HepG2 (cell line): ENCODE results near the gene PRSS22. TPM values are rescaled to one million over a fixed set of nuclear protein-coding genes. Genes with fewer than 3 reads are reported as not detected.

Source experiments
- CCAR2 ChIP-seq: fragments of 200-400 bp; formaldehyde crosslinking; optimal IDR thresholded peaks from 2 replicates; pipeline ENCODE3; 2018; ENCODE audit warnings: low read depth, mild to moderate bottlenecking, low read length, moderate library complexity
- CENPT ChIP-seq: sonication (generic); formaldehyde crosslinking; IDR thresholded peaks from 2 replicates; pipeline ENCODE4 v1.8.0; 2022; ENCODE audit warnings: low read depth, mild to moderate bottlenecking, moderate library complexity, missing genetic modification reagents
- FOSL2 ChIP-seq: sonication (generic); formaldehyde crosslinking; IDR thresholded peaks from 2 replicates; pipeline ENCODE4 v1.4.0; 2020; ENCODE audit warnings: missing genetic modification reagents
- IRF9 ChIP-seq: sonication (generic); formaldehyde crosslinking; IDR thresholded peaks from 2 replicates; pipeline ENCODE4 v1.8.0; 2022; ENCODE audit warnings: missing genetic modification reagents, mild to moderate bottlenecking, borderline replicate concordance
- MAZ ChIP-seq, 2 experiments: sonication (generic) in 1 of 2; formaldehyde crosslinking in 1 of 2; IDR thresholded peaks; 2 replicates each; pipeline versions ENCODE4 v1.5.0 to v1.6.1; 2012 to 2020; ENCODE audit warnings: low read depth in 2 of 2, mild to moderate bottlenecking in 2 of 2, borderline replicate concordance in 1 of 2, improper control_type of control experiment in 1 of 2, low read length in 1 of 2, missing genetic modification reagents in 1 of 2, moderate library complexity in 1 of 2
- MED8 ChIP-seq: sonication (generic); formaldehyde crosslinking; IDR thresholded peaks from 2 replicates; pipeline ENCODE4 v1.8.1; 2023; ENCODE audit warnings: mild to moderate bottlenecking, missing genetic modification reagents; ENCODE audit not compliant: insufficient replicate concordance
- MIXL1 ChIP-seq: IDR thresholded peaks from 2 replicates; pipeline ENCODE4 v1.6.1; 2016
- MYC ChIP-seq: sonication (generic); formaldehyde crosslinking; IDR thresholded peaks from 2 replicates; pipeline ENCODE4 v1.9.0; 2021; ENCODE audit warnings: missing genetic modification reagents, borderline replicate concordance
- NCOA2 ChIP-seq: sonication (generic); formaldehyde crosslinking; IDR thresholded peaks from 2 replicates; pipeline ENCODE4 v1.8.0; 2022; ENCODE audit warnings: inconsistent platforms
- NFATC3 ChIP-seq: sonication (generic); formaldehyde crosslinking; IDR thresholded peaks from 2 replicates; pipeline ENCODE4 v1.5.1; 2020; ENCODE audit warnings: mild to moderate bottlenecking, missing genetic modification reagents
- PAX8 ChIP-seq: sonication (generic); formaldehyde crosslinking; IDR thresholded peaks from 2 replicates; pipeline ENCODE4 v1.8.0; 2022; ENCODE audit warnings: mild to moderate bottlenecking, missing genetic modification reagents, borderline replicate concordance
- PHF20 ChIP-seq: sonication (generic); formaldehyde crosslinking; IDR thresholded peaks from 2 replicates; pipeline ENCODE4 v1.5.0; 2020; ENCODE audit warnings: mild to moderate bottlenecking, missing genetic modification reagents
- PHF21A ChIP-seq: sonication (generic); formaldehyde crosslinking; IDR thresholded peaks from 2 replicates; pipeline ENCODE4 v1.5.0; 2020; ENCODE audit warnings: mild to moderate bottlenecking, missing genetic modification reagents
- SRY ChIP-seq: sonication (generic); formaldehyde crosslinking; IDR thresholded peaks from 2 replicates; pipeline ENCODE4 v1.8.0; 2022; ENCODE audit warnings: mild to moderate bottlenecking, missing genetic modification reagents
- ZBTB44 ChIP-seq: sonication (generic); formaldehyde crosslinking; IDR thresholded peaks from 2 replicates; pipeline ENCODE4 v1.4.0; 2020; ENCODE audit warnings: missing genetic modification reagents
- ZNF382 ChIP-seq: sonication (generic); formaldehyde crosslinking; IDR thresholded peaks from 2 replicates; pipeline ENCODE4 v1.5.0; 2020; ENCODE audit warnings: missing genetic modification reagents, mild to moderate bottlenecking, borderline replicate concordance
- ZNF414 ChIP-seq: sonication (generic); formaldehyde crosslinking; IDR thresholded peaks from 2 replicates; pipeline ENCODE4 v1.5.0; 2020; ENCODE audit warnings: missing genetic modification reagents
- ZNF432 ChIP-seq: sonication (generic); formaldehyde crosslinking; IDR thresholded peaks from 2 replicates; pipeline ENCODE4 v1.5.0; 2020; ENCODE audit warnings: missing genetic modification reagents, mild to moderate bottlenecking, borderline replicate concordance
- ZNF501 ChIP-seq: sonication (generic); formaldehyde crosslinking; IDR thresholded peaks from 2 replicates; pipeline ENCODE4 v1.5.1; 2020; ENCODE audit warnings: mild to moderate bottlenecking, moderate library complexity, missing genetic modification reagents
- ZNF564 ChIP-seq: sonication (generic); formaldehyde crosslinking; IDR thresholded peaks from 2 replicates; pipeline ENCODE4 v1.8.1; 2023; ENCODE audit warnings: mild to moderate bottlenecking, missing genetic modification reagents
- ZNF691 ChIP-seq: sonication (generic); formaldehyde crosslinking; IDR thresholded peaks from 2 replicates; pipeline ENCODE4 v1.4.0; 2020; ENCODE audit warnings: missing genetic modification reagents, low read depth, mild to moderate bottlenecking, borderline replicate concordance
- ZNF768 ChIP-seq: sonication (generic); formaldehyde crosslinking; IDR thresholded peaks from 2 replicates; pipeline ENCODE4 v1.4.0; 2020; ENCODE audit warnings: missing genetic modification reagents
- ZNF776 ChIP-seq: sonication (generic); formaldehyde crosslinking; IDR thresholded peaks from 2 replicates; pipeline ENCODE4 v1.4.0; 2020; ENCODE audit warnings: mild to moderate bottlenecking, missing genetic modification reagents
- ZSCAN21 ChIP-seq: sonication (generic); formaldehyde crosslinking; IDR thresholded peaks from 2 replicates; pipeline ENCODE4 v1.8.0; 2022; ENCODE audit warnings: mild to moderate bottlenecking, missing genetic modification reagents, moderate library complexity, borderline replicate concordance
- ZSCAN31 ChIP-seq: sonication (generic); formaldehyde crosslinking; IDR thresholded peaks from 2 replicates; pipeline ENCODE4 v1.5.0; 2020; ENCODE audit warnings: low read depth, mild to moderate bottlenecking, missing genetic modification reagents
- polyA plus RNA-seq, 8 experiments: library from polyadenylated mRNA; depleted of rRNA in 3 of 8; stranded (reverse) in 7 of 8; unstranded in 1 of 8; fragments of >200 nt; fragmentation: Illumina TruSeq in 4 of 8; extraction: Trizol in 4 of 8; gene quantifications; 2 replicates each; pipeline versions ENCODE4 v1.2.1 to v1.2.3, GENCODE V29; 2011 to 2016; ENCODE audit warnings: low read depth in 4 of 8, missing spikeins in 1 of 8, mixed read lengths in 1 of 8; ENCODE audit not compliant: insufficient read depth in 1 of 8
- total RNA-seq, 5 experiments: library from RNA; depleted of rRNA; stranded (reverse); fragments of >200 nt; fragmentation: Illumina TruSeq; extraction: Trizol; gene quantifications; 2 replicates each; pipeline ENCODE4 v1.2.3, GENCODE V29; 2016; ENCODE audit warnings: low read depth in 1 of 5

The PRSS22 gene
- total and polyA plus RNA-seq, 2 of the 13 experiments (the other 11 are each of a cell fraction or from before 2014, with no cell fraction given), result 0.24 to 0.32 TPM

- TF ChIP-seq ZNF564 (0 out of 2 replicates have a peak, but pooled peaks have one; percentile 60), ZNF414 (CRISPR knock-in tag) (peak; percentile 74), PHF20 (CRISPR knock-in tag) (peak; percentile 93), ZNF691 (CRISPR knock-in tag) (peak; percentile 57; the same call in 1 of the 2 replicates), ZNF768 (CRISPR knock-in tag) (peak; percentile 51; the same call in 1 of the 2 replicates), SRY (CRISPR knock-in tag) (no peak; the same call in 1 of the 2 replicates), IRF9 (peak; percentile 77; the same call in 1 of the 2 replicates), ZSCAN21 (CRISPR knock-in tag) (0 out of 2 replicates have a peak, but pooled peaks have one; percentile 30), FOSL2 (peak; percentile 43), PAX8 (0 out of 2 replicates have a peak, but pooled peaks have one; percentile 53), CCAR2 (no peak), ZNF432 (CRISPR knock-in tag) (no peak), ZNF501 (peak; percentile 99), NFATC3 (CRISPR knock-in tag) (peak; percentile 30; the same call in 1 of the 2 replicates), MAZ (IDR thresholded peaks at IDR 0.05; ENCODE audit: borderline replicate concordance, low read depth, low read length) (no peak), MAZ (CRISPR knock-in tag; IDR thresholded peaks at IDR 0.05; ENCODE audit: low read depth) (peak; percentile 92), MIXL1 (CRISPR knock-in tag) (peak; percentile 66), MED8 (CRISPR knock-in tag) (peak; percentile 53), CENPT (no peak), NCOA2 (CRISPR knock-in tag) (peak; percentile 45; the same call in 1 of the 2 replicates), ZNF382 (CRISPR knock-in tag) (no peak), ZSCAN31 (CRISPR knock-in tag) (peak; percentile 95), ZBTB44 (CRISPR knock-in tag) (no peak; the same call in 1 of the 2 replicates), MYC (peak; percentile 68; the same call in 1 of the 2 replicates), PHF21A (CRISPR knock-in tag) (peak; percentile 61), ZNF776 (no peak; the same call in 1 of the 2 replicates)
These were observed 10.2 kb upstream of the PRSS22 start (continued) for GRCh38 chr16:2867987-2868789.
